Kidney (tissue), 14 donors: ENCODE measurements around the gene GCLM. TPM values are rescaled to one million over a fixed set of nuclear protein-coding genes. Genes with fewer than 3 reads are reported as not detected.

Experiments
- DNase-seq, 5 donors: peaks; one replicate each; pipeline ENCODE4 v3.0.0-alpha.2; 2013 to 2020
- FAIRE-seq: peaks from 2 replicates; lab custom pipeline; 2012; peaks lifted over from hg19 to GRCh38; lab: Jason Lieb, UNC
- H3K27ac ChIP-seq, 2 donors: one replicate each; pipeline ENCODE4 v1.7.0; 2013; ENCODE audit warnings: low read depth in 2 of 2, low read length in 2 of 2, inconsistent platforms in 1 of 2
- H3K27me3 ChIP-seq: one replicate; pipeline ENCODE4 v1.7.1; 2013; ENCODE audit warnings: low read length, inconsistent platforms; ENCODE audit not compliant: control insufficient read depth, insufficient read depth
- H3K36me3 ChIP-seq, 3 donors: one replicate each; pipeline versions ENCODE4 v1.7.0 to v1.7.1; 2013; ENCODE audit warnings: low read length in 3 of 3, control low read depth in 1 of 3, inconsistent platforms in 1 of 3; ENCODE audit not compliant: insufficient read depth in 3 of 3, control insufficient read depth in 2 of 3
- H3K4me1 ChIP-seq, 3 donors: one replicate each; pipeline versions ENCODE4 v1.7.0 to v1.7.1; 2013; ENCODE audit warnings: low read length in 3 of 3, inconsistent platforms in 1 of 3, low read depth in 1 of 3; ENCODE audit not compliant: control insufficient read depth in 2 of 3, insufficient read depth in 2 of 3
- H3K4me3 ChIP-seq, 3 donors: one replicate each; pipeline versions ENCODE4 v1.7.0 to v1.8.1; 2013; ENCODE audit warnings: low read length in 3 of 3, control low read depth in 1 of 3, inconsistent platforms in 1 of 3
- H3K9ac ChIP-seq, 3 donors: one replicate each; pipeline versions ENCODE4 v1.7.0 to v1.7.1; 2013; ENCODE audit warnings: low read length in 3 of 3, control low read depth in 1 of 3, inconsistent platforms in 1 of 3
- H3K9me3 ChIP-seq, 3 donors: one replicate each; pipeline versions ENCODE4 v1.7.0 to v1.7.1; 2013; ENCODE audit warnings: low read length in 3 of 3, control low read depth in 1 of 3, inconsistent platforms in 1 of 3; ENCODE audit not compliant: control insufficient read depth in 2 of 3, insufficient read depth in 1 of 3
- CTCF ChIP-seq: IDR thresholded peaks from 3 replicates; pipeline ENCODE4 v1.5.1; 2012; ENCODE audit warnings: mild to moderate bottlenecking, moderate library complexity, borderline replicate concordance; ENCODE audit not compliant: insufficient read depth; ENCODE audit errors: extremely low read depth
- intact Hi-C: fragments of 100-400 bp; cut with DNase I; formaldehyde crosslinking; loops from one replicate; pipeline ENCODE4 v1.11.1; 2022
- polyA plus RNA-seq: library from polyadenylated mRNA; stranded (reverse); fragments of 350-450 nt; fragmentation: Illumina TruSeq; extraction: RNeasy Lipid Tissue Mini Kit (QIAGEN cat#74804); gene quantifications from one replicate; pipeline ENCODE4 v1.2.3, GENCODE V29; 2014; ENCODE audit warnings: low read depth, low replicate concordance; ENCODE audit not compliant: insufficient read depth
- total RNA-seq: library from RNA; stranded (reverse); fragmentation: NEBNext Ultra II Directional; extraction: Animal tissue kit (Norgen Biotek cat#: 25700); gene quantifications from one replicate; pipeline ENCODE4 v1.2.1, GENCODE V29; 2021
- donor health status: control.
- donor health status: control.
- donor health status: control.
- donor health status: control.
- donor health status: control.
- donor health status: DM: yes; HTN: yes; CAD: no.
- donor health status: Normal renal cell carcinoma (clear cell type).

Gene GCLM
- total and polyA plus RNA-seq, 2 donors from 2014 or later, result 14.7 TPM

- peak overlapping the region; percentile 95 to 99 (median 99) for H3K4me3 ChIP-seq
- intact Hi-C loops, result no loop called here
Measured at GRCh38 chr1:93878501-93878888, 30.7 kb downstream of the GCLM start.

GRCh38 chr1:93877529-93877928 is 31.7 kb downstream of the GCLM start:
- DNase-seq (no peak), FAIRE-seq (no peak)
- intact Hi-C loops, result no loop called here
- Histone ChIP-seq H3K9me3 (no peaks in the 10 kb centered on the region), H3K27ac (no peak overlapping the region), H3K36me3 (peaks cover 12 to 46% (median 21%) of the 10 kb centered on the region in 3 donors), H3K9ac (no peak overlapping the region), H3K4me1 (peaks cover 0 to 6% (median 2%) of the 10 kb centered on the region in 3 donors), H3K4me3 (no peak overlapping the region), H3K27me3 (no peaks in the 10 kb centered on the region)
- no peak for TF ChIP-seq CTCF

More at GRCh38 chr1:93878501-93878888, 30.7 kb downstream of the GCLM start:
- Histone ChIP-seq H3K4me1 (peaks cover 0 to 6% (median 2%) of the 10 kb centered on the region in 3 donors), H3K27ac (peak overlapping the region; percentile 85 to 96), H3K27me3 (no peaks in the 10 kb centered on the region), H3K9ac (peak overlapping the region; percentile 90 to 97 (median 93)), H3K9me3 (no peaks in the 10 kb centered on the region), H3K36me3 (peaks cover 10 to 38% (median 21%) of the 10 kb centered on the region in 3 donors)
- TF ChIP-seq CTCF, result no peak
- no peak for FAIRE-seq
- DNase-seq, result peak; percentile 12 to 73 (median 40)

GRCh38 chr1:93876244-93876643 is 33.0 kb downstream of the GCLM start:
- H3K9me3 ChIP-seq, result no peaks in the 10 kb centered on the region
- H3K36me3 ChIP-seq, result peaks cover 16 to 59% (median 32%) of the 10 kb centered on the region in 3 donors
- H3K4me3 ChIP-seq, result no peak overlapping the region
- H3K27me3 ChIP-seq, result no peaks in the 10 kb centered on the region
- DNase-seq (no peak), FAIRE-seq (no peak)
- no peak overlapping the region for H3K9ac ChIP-seq
- H3K4me1 ChIP-seq, result peaks cover 0 to 6% (median 2%) of the 10 kb centered on the region in 3 donors
- no peak for TF ChIP-seq CTCF
- H3K27ac ChIP-seq, result no peak overlapping the region
- intact Hi-C loops, result no loop called here

GRCh38 chr1:93874025-93874651 is 35.1 kb downstream of the GCLM start:
- Histone ChIP-seq H3K4me1 (peaks cover 0 to 6% (median 2%) of the 10 kb centered on the region in 3 donors), H3K36me3 (peaks cover 19 to 75% (median 43%) of the 10 kb centered on the region in 3 donors), H3K4me3 (no peak overlapping the region), H3K27ac (no peak overlapping the region), H3K9ac (no peak overlapping the region), H3K9me3 (no peaks in the 10 kb centered on the region), H3K27me3 (no peaks in the 10 kb centered on the region)
- DNase-seq (peak in 2 of 5 donors; percentile 7 to 31), FAIRE-seq (no peak)
- intact Hi-C loops, result no loop called here
- TF ChIP-seq CTCF, result no peak
